H1 (cell line): ENCODE data around the gene AMN. TPM values are rescaled to one million over a fixed set of nuclear protein-coding genes. Genes with fewer than 3 reads are reported as not detected.

Experiments used
- CTCF ChIA-PET: fragments of 300-600 bp; sonication (Branson Sonifier 250); formaldehyde crosslinking; loops from one replicate; lab custom pipeline; 2021; ENCODE audit not compliant: partially characterized antibody; lab: Charles Lee
- POLR2A ChIA-PET: fragments of 300-600 bp; sonication (Branson Sonifier 250); formaldehyde crosslinking; loops from one replicate; lab custom pipeline; 2021; ENCODE audit warnings: inconsistent platforms; ENCODE audit not compliant: partially characterized antibody; lab: Charles Lee
- DNase-seq, 2 experiments: peaks; one replicate each; pipeline versions ENCODE4 v3.0.0 to v3.0.0-alpha.2; 2010 to 2022; ENCODE audit warnings: low spot score in 2 of 2, low read depth in 1 of 2, mixed read lengths in 1 of 2
- FAIRE-seq: peaks from 2 replicates; lab custom pipeline; 2011; peaks lifted over from hg19 to GRCh38; lab: Jason Lieb, UNC
- H2AFZ ChIP-seq: 2 replicates; pipeline ENCODE4 v1.8.1; 2012; ENCODE audit warnings: low read length, inconsistent platforms
- H2AK5ac ChIP-seq: 2 replicates; pipeline ENCODE4 v1.6.1; 2013; ENCODE audit warnings: low read depth, low read length
- H2BK120ac ChIP-seq: replicated peaks from 2 replicates; pipeline ENCODE3; 2013; ENCODE audit warnings: low read depth, low read length, inconsistent platforms
- H2BK12ac ChIP-seq: 2 replicates; pipeline ENCODE4 v1.6.1; 2013; ENCODE audit warnings: low read depth, low read length
- H2BK15ac ChIP-seq: 2 replicates; pipeline ENCODE4 v1.6.1; 2013; ENCODE audit warnings: low read length
- H2BK20ac ChIP-seq: 2 replicates; pipeline ENCODE4 v1.6.1; 2013; ENCODE audit warnings: low read length
- H2BK5ac ChIP-seq: 2 replicates; pipeline ENCODE4 v1.6.1; 2013; ENCODE audit warnings: low read depth, low read length
- H3K14ac ChIP-seq: 2 replicates; pipeline ENCODE4 v1.6.1; 2013; ENCODE audit warnings: inconsistent platforms; ENCODE audit not compliant: insufficient read length
- H3K18ac ChIP-seq: 2 replicates; pipeline ENCODE4 v1.6.1; 2013; ENCODE audit warnings: low read length; ENCODE audit errors: extremely low read depth
- H3K23ac ChIP-seq: 2 replicates; pipeline ENCODE4 v1.6.1; 2013; ENCODE audit warnings: inconsistent platforms; ENCODE audit not compliant: insufficient read length
- H3K23me2 ChIP-seq: 2 replicates; pipeline ENCODE4 v1.6.1; 2013; ENCODE audit warnings: low read depth, low read length
- H3K27ac ChIP-seq: 2 replicates; pipeline ENCODE4 v1.6.1; 2011; ENCODE audit warnings: low read depth, low read length, inconsistent platforms
- H3K27me3 ChIP-seq, 4 experiments: replicated peaks in 1 of 4; 1 replicate in 1 of 4; 2 replicates in 3 of 4; pipeline versions ENCODE4 v1.6.1 to v1.8.1; 2011 to 2013; ENCODE audit warnings: low read length in 3 of 4, mild to moderate bottlenecking in 3 of 4, inconsistent platforms in 2 of 4, mixed read lengths in 2 of 4, moderate library complexity in 1 of 4; ENCODE audit not compliant: control insufficient read depth in 3 of 4, insufficient read depth in 3 of 4; ENCODE audit errors: extremely low read depth in 1 of 4
- H3K36me3 ChIP-seq, 4 experiments: 2 replicates each; pipeline versions ENCODE4 v1.6.1 to v1.8.1; 2011 to 2013; ENCODE audit warnings: mild to moderate bottlenecking in 4 of 4, low read length in 3 of 4, moderate library complexity in 2 of 4, control low read depth in 1 of 4, inconsistent platforms in 1 of 4; ENCODE audit not compliant: insufficient read depth in 4 of 4, control insufficient read depth in 2 of 4
- H3K4ac ChIP-seq: replicated peaks from 2 replicates; pipeline ENCODE3; 2013; ENCODE audit warnings: low read length, low read depth, mixed read lengths, inconsistent platforms; ENCODE audit not compliant: insufficient read length
- H3K4me1 ChIP-seq, 4 experiments: replicated peaks in 1 of 4; 1 replicate in 1 of 4; 2 replicates in 3 of 4; pipeline versions ENCODE4 v1.6.1 to v1.8.1; 2011 to 2013; ENCODE audit warnings: low read length in 3 of 4, inconsistent platforms in 2 of 4, mixed read lengths in 1 of 4; ENCODE audit not compliant: insufficient read depth in 4 of 4, control insufficient read depth in 3 of 4
- H3K4me2 ChIP-seq, 2 experiments: 2 replicates each; pipeline versions ENCODE4 v1.6.1 to v1.8.1; 2011 to 2013; ENCODE audit warnings: low read depth in 2 of 2, low read length in 2 of 2, control low read depth in 1 of 2, inconsistent platforms in 1 of 2, mild to moderate bottlenecking in 1 of 2; ENCODE audit not compliant: insufficient read depth in 1 of 2
- H3K4me3 ChIP-seq, 4 experiments: fragments of 200-600, 300-600 bp in 1 of 4; sonication (generic), shearing (Covaris generic), sonication (Bioruptor Twin) in 1 of 4; 2 replicates each; pipeline versions ENCODE4 v1.5.1 to v1.8.1; 2011 to 2016; ENCODE audit warnings: low read length in 4 of 4, low read depth in 3 of 4, control low read depth in 2 of 4, inconsistent platforms in 2 of 4, mild to moderate bottlenecking in 2 of 4, mixed read lengths in 1 of 4, moderate library complexity in 1 of 4; ENCODE audit not compliant: insufficient read depth in 2 of 4; ENCODE audit errors: extremely low read depth in 1 of 4
- H3K56ac ChIP-seq: replicated peaks from 2 replicates; pipeline ENCODE3; 2013; ENCODE audit warnings: low read depth, mild to moderate bottlenecking, mixed read lengths, low read length, inconsistent platforms; ENCODE audit not compliant: insufficient read length
- H3K79me1 ChIP-seq: 2 replicates; pipeline ENCODE4 v1.6.1; 2013; ENCODE audit warnings: low read depth, low read length, control low read depth
- H3K79me2 ChIP-seq, 2 experiments: 2 replicates each; pipeline versions ENCODE4 v1.6.1 to v1.8.1; 2012 to 2013; ENCODE audit warnings: low read length in 2 of 2, mild to moderate bottlenecking in 2 of 2, inconsistent platforms in 1 of 2; ENCODE audit not compliant: insufficient read depth in 2 of 2, control insufficient read depth in 1 of 2
- H3K9ac ChIP-seq, 4 experiments: replicated peaks in 1 of 4; 1 replicate in 1 of 4; 2 replicates in 3 of 4; pipeline versions ENCODE4 v1.6.1 to v1.8.1; 2011 to 2013; ENCODE audit warnings: low read depth in 3 of 4, low read length in 3 of 4, control low read depth in 2 of 4, mild to moderate bottlenecking in 2 of 4, moderate library complexity in 2 of 4, inconsistent platforms in 1 of 4; ENCODE audit errors: extremely low read depth in 1 of 4
- H3K9me3 ChIP-seq, 2 experiments: 2 replicates each; pipeline versions ENCODE4 v1.6.1 to v1.8.1; 2012 to 2013; ENCODE audit warnings: mild to moderate bottlenecking in 2 of 2, moderate library complexity in 2 of 2, control low read depth in 1 of 2, inconsistent platforms in 1 of 2, low read depth in 1 of 2, low read length in 1 of 2, mixed read lengths in 1 of 2; ENCODE audit not compliant: insufficient read depth in 2 of 2
- H4K20me1 ChIP-seq, 2 experiments: replicated peaks in 1 of 2; 2 replicates each; pipeline versions ENCODE3 to v1.8.1; 2011 to 2013; ENCODE audit warnings: inconsistent platforms in 2 of 2, low read length in 2 of 2, mild to moderate bottlenecking in 1 of 2; ENCODE audit not compliant: insufficient read depth in 2 of 2, control insufficient read depth in 1 of 2
- H4K5ac ChIP-seq: 2 replicates; pipeline ENCODE4 v1.6.1; 2013; ENCODE audit warnings: low read length, low read depth, mixed read lengths, inconsistent platforms; ENCODE audit not compliant: insufficient read length
- H4K8ac ChIP-seq: 2 replicates; pipeline ENCODE4 v1.8.0; 2013; ENCODE audit warnings: mild to moderate bottlenecking, moderate library complexity, low read length, inconsistent platforms; ENCODE audit not compliant: insufficient read depth; ENCODE audit errors: extremely low read depth
- H4K91ac ChIP-seq: replicated peaks from 2 replicates; pipeline ENCODE3; 2013; ENCODE audit warnings: low read length, mixed read lengths, inconsistent platforms; ENCODE audit not compliant: insufficient read length
- ASH2L ChIP-seq: fragments of 200-600, 300-600 bp; sonication (generic); IDR thresholded peaks from one replicate; pipeline ENCODE4 v1.7.1; 2017; ENCODE audit warnings: low read length
- WGBS, 2 experiments: shearing (Covaris generic) in 1 of 2; methylation state at CpG; one replicate each; pipeline versions ENCODE4 v1.1.6 to v1.1.7; 2013 to 2015; ENCODE audit warnings: low lambda C conversion rate in 2 of 2, mixed read lengths in 2 of 2, inconsistent platforms in 1 of 2, low coverage in 1 of 2, missing lambda C conversion rate in 1 of 2; ENCODE audit not compliant: insufficient replicate concordance in 2 of 2, insufficient coverage in 1 of 2, insufficient read length in 1 of 2; ENCODE audit errors: extremely low coverage in 1 of 2, missing lambda C conversion rate in 1 of 2; 5-methylcytosine and 5-hydroxymethylcytosine counted together
- polyA plus RNA-seq, 7 experiments: library from polyadenylated mRNA; depleted of rRNA in 3 of 7; stranded (reverse) in 5 of 7; unstranded in 2 of 7; fragments of >200 nt in 5 of 7; fragments of 200-250 nt in 2 of 7; gene quantifications; 1 replicate in 5 of 7; 2 replicates in 1 of 7; 4 replicates in 1 of 7; pipeline versions ENCODE4 v1.2.1 to v1.2.3, GENCODE V29; 2011 to 2013; ENCODE audit warnings: missing spikeins in 2 of 7, mixed read lengths in 2 of 7
- total RNA-seq: library from RNA; stranded (reverse); fragmentation: NEBNext Ultra II Directional; extraction: Animal tissue kit (Norgen Biotek cat#: 25700); gene quantifications from 2 replicates; pipeline ENCODE4 v1.2.1, GENCODE V29; 2021

AMN gene
- total and polyA plus RNA-seq, 2 of the 8 experiments (the other 6 are each of a cell fraction or from before 2014, with no cell fraction given), result 0.77 to 1.5 TPM

DNA sequence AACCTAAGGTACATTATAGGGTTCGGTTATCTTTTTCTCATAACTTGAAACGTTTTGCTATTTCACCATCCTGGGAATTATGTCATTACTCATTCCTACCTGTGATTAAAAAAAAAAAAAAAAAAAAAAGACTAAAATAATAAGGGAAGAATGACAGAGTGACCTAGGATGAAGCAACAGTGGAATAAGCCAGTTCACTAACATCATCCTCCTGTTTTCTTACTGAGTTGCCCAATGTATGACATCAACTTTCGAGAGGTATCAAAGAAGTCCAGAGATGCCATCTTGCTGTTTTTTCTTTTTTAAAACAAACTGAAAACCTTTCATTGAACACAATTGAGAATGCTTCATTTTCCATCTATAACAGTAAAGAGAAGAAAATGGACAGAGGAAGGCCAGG lies 42.8 kb downstream of the AMN start:
- H2BK5ac ChIP-seq, result no peak overlapping the region
- peaks cover 2 to 6% of the 10 kb centered on the region in 2 experiments for H4K20me1 ChIP-seq
- no peak overlapping the region for H2AK5ac ChIP-seq
- no peak overlapping the region for H2AFZ ChIP-seq
- no peak overlapping the region for H3K4me2 ChIP-seq
- no peaks in the 10 kb centered on the region for H3K9me3 ChIP-seq
- no peak overlapping the region for H3K27ac ChIP-seq
- H4K91ac ChIP-seq, result no peak overlapping the region
- POLR2A ChIA-PET, result no interaction called here
- H3K79me1 ChIP-seq, result no peaks in the 10 kb centered on the region; the same call in 1 of the 2 replicates
- H2BK12ac ChIP-seq, result no peak overlapping the region
- no peak overlapping the region for H3K14ac ChIP-seq
- no peak overlapping the region for H2BK20ac ChIP-seq
- no peak for DNase-seq
- FAIRE-seq, result no peak
- no peak overlapping the region for H4K5ac ChIP-seq
- no peak overlapping the region for H3K23ac ChIP-seq
- H3K56ac ChIP-seq, result no peak overlapping the region
- WGBS, 2 experiments, result 88% methylated on average over 3 of the region's 3 CpGs; no CpG with 5 or more reads in 1 of the 2 experiments
- peaks cover 16 to 66% (median 53%) of the 10 kb centered on the region in 4 experiments for H3K36me3 ChIP-seq
- H2BK15ac ChIP-seq, result no peak overlapping the region
- no peak overlapping the region for H3K4ac ChIP-seq
- no peak overlapping the region for H3K4me3 ChIP-seq
- CTCF ChIA-PET, result interaction anchor here (1.1 to 1.9 kb wide), 2 partner anchors 11 to 425 kb away, joined by 3 to 9 read pairs; no protein-coding TSS in a partner anchor
- no peak overlapping the region for H4K8ac ChIP-seq
- H3K18ac ChIP-seq, result no peak overlapping the region
- H3K23me2 ChIP-seq, result no peaks in the 10 kb centered on the region
- no peaks in the 10 kb centered on the region for H3K4me1 ChIP-seq
- H3K79me2 ChIP-seq, result no peaks in the 10 kb centered on the region
- no peak overlapping the region for H3K9ac ChIP-seq
- H3K27me3 ChIP-seq, result no peaks in the 10 kb centered on the region
- H2BK120ac ChIP-seq, result no peak overlapping the region
- no peak for TF ChIP-seq ASH2L
